ENCODE measurements around the gene ATCAY.

DNA sequence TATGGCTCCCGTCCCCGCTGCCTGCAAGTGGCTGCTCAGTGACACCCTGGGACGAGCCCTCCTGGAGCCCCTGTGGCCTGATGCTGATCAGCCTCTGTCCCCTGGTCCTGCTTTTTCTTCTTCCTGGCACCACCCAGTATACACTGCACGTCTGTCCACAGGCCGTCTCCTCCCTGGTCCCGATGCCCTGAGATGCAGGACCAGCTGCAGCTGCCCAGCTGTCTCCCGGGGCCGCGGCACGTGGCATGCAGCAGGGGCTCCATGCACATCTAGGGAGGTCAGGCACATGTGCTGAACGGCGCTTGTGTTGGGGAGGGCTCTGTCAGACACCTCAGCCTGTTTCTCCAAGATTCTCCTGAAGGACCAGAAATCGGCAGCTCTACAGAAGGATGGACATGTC, 41.8 kb upstream of the ATCAY start:
- TF ChIP-seq CTCF (IDR thresholded peaks at IDR 0.05; ENCODE audit: poor library complexity, severe bottlenecking) (no peak), EP300 (conservative IDR thresholded peaks at IDR 0.05; ENCODE audit: poor library complexity, severe bottlenecking) (no peak), EZH2 (IDR thresholded peaks at IDR 0.05; ENCODE audit: borderline replicate concordance, insufficient read depth, low read length, poor library complexity, severe bottlenecking) (no peak), TAF1 (IDR thresholded peaks at IDR 0.05; ENCODE audit: low read depth) (no peak)
- TF ChIP-seq, protein P1, sequence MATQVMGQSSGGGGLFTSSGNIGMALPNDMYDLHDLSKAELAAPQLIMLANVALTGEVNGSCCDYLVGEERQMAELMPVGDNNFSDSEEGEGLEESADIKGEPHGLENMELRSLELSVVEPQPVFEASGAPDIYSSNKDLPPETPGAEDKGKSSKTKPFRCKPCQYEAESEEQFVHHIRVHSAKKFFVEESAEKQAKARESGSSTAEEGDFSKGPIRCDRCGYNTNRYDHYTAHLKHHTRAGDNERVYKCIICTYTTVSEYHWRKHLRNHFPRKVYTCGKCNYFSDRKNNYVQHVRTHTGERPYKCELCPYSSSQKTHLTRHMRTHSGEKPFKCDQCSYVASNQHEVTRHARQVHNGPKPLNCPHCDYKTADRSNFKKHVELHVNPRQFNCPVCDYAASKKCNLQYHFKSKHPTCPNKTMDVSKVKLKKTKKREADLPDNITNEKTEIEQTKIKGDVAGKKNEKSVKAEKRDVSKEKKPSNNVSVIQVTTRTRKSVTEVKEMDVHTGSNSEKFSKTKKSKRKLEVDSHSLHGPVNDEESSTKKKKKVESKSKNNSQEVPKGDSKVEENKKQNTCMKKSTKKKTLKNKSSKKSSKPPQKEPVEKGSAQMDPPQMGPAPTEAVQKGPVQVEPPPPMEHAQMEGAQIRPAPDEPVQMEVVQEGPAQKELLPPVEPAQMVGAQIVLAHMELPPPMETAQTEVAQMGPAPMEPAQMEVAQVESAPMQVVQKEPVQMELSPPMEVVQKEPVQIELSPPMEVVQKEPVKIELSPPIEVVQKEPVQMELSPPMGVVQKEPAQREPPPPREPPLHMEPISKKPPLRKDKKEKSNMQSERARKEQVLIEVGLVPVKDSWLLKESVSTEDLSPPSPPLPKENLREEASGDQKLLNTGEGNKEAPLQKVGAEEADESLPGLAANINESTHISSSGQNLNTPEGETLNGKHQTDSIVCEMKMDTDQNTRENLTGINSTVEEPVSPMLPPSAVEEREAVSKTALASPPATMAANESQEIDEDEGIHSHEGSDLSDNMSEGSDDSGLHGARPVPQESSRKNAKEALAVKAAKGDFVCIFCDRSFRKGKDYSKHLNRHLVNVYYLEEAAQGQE (IDR thresholded peaks at IDR 0.05; ENCODE audit: borderline replicate concordance): no peak
